PC-9 (cell line): Measurements from ENCODE around the gene FAM227A. TPM values are rescaled to one million over a fixed set of nuclear protein-coding genes. Genes with fewer than 3 reads are reported as not detected.
"Not testable (repeated sequence)": the region's sequence is repeated elsewhere in the genome, so short reads cannot be mapped to it uniquely, and the experiment has no call there.

Source experiments
- BruUV-seq: library from RNA; stranded (reverse); fragments of 400-500 nt; replicated peaks from 2 replicates; lab custom pipeline; 2021; lab: Mats Ljungman, UMichigan
- CTCF ChIA-PET: fragments of 300-600 bp; sonication (Branson Sonifier 250); formaldehyde crosslinking; loops from one replicate; lab custom pipeline; 2022; ENCODE audit warnings: antibody characterized with exemption; lab: Charles Lee
- POLR2A ChIA-PET: fragments of 300-600 bp; sonication (Branson Sonifier 250); formaldehyde crosslinking; loops from one replicate; lab custom pipeline; 2022; ENCODE audit warnings: antibody characterized with exemption; ENCODE audit not compliant: unreplicated experiment; lab: Charles Lee
- DNase-seq, 2 experiments: peaks; one replicate each; pipeline versions ENCODE4 v3.0.0 to v3.0.0-alpha.2; 2015 to 2022; ENCODE audit warnings: mixed read lengths in 1 of 2
- H2AFZ ChIP-seq: fragments of 200-600 bp; sonication (generic); 2 replicates; pipeline ENCODE4 v1.8.1; 2017; ENCODE audit warnings: antibody characterized with exemption
- H3F3A ChIP-seq: fragments of 200-600 bp; sonication (generic); 2 replicates; pipeline ENCODE4 v1.8.1; 2017; ENCODE audit warnings: antibody characterized with exemption, mild to moderate bottlenecking, low read depth; ENCODE audit not compliant: insufficient read depth
- H3K27ac ChIP-seq: fragments of 200-600 bp; sonication (generic); 2 replicates; pipeline ENCODE4 v1.6.1; 2016; ENCODE audit warnings: mixed run types
- H3K27me3 ChIP-seq: fragments of 200-600 bp; sonication (generic); 2 replicates; pipeline ENCODE4 v1.6.1; 2016; ENCODE audit warnings: low read depth, mixed run types; ENCODE audit not compliant: insufficient read depth
- H3K36me3 ChIP-seq: fragments of 200-600 bp; sonication (generic); 2 replicates; pipeline ENCODE4 v1.6.1; 2016; ENCODE audit warnings: low read depth, mixed run types
- H3K4me1 ChIP-seq: fragments of 200-600 bp; sonication (generic); replicated peaks from 2 replicates; pipeline ENCODE4 v1.6.1; 2016; ENCODE audit warnings: mixed run types; ENCODE audit not compliant: insufficient read depth
- H3K4me2 ChIP-seq: fragments of 200-600 bp; sonication (generic); 2 replicates; pipeline ENCODE4 v1.6.1; 2017; ENCODE audit warnings: mixed run types
- H3K4me3 ChIP-seq: fragments of 200-600 bp; sonication (generic); 2 replicates; pipeline ENCODE4 v1.6.1; 2016; ENCODE audit warnings: mixed run types
- H3K79me2 ChIP-seq: fragments of 200-600 bp; sonication (generic); 2 replicates; pipeline ENCODE4 v1.6.1; 2017; ENCODE audit warnings: low read depth, mixed run types
- H3K9me2 ChIP-seq: fragments of 200-600 bp; sonication (generic); 2 replicates; pipeline ENCODE4 v1.8.1; 2017; ENCODE audit warnings: mild to moderate bottlenecking; ENCODE audit not compliant: insufficient read depth
- H3K9me3 ChIP-seq: fragments of 200-600 bp; sonication (generic); 2 replicates; pipeline ENCODE4 v1.8.1; 2016; ENCODE audit warnings: low read depth; ENCODE audit not compliant: insufficient read depth
- H4K20me1 ChIP-seq: fragments of 200-600 bp; sonication (generic); 2 replicates; pipeline ENCODE4 v1.8.1; 2017; ENCODE audit not compliant: insufficient read depth
- CTCF ChIP-seq: fragments of 200-600 bp; sonication (generic); conservative IDR thresholded peaks from 2 replicates; pipeline ENCODE4 v1.6.1; 2017; ENCODE audit warnings: mixed run types, antibody characterized with exemption, mild to moderate bottlenecking, moderate library complexity
- EZH2 ChIP-seq: fragments of 200-600 bp; sonication (generic); IDR thresholded peaks from 2 replicates; pipeline ENCODE4 v1.8.0; 2017; ENCODE audit warnings: antibody characterized with exemption, low read depth
- intact Hi-C: fragments of 100-400 bp; cut with micrococcal nuclease; formaldehyde crosslinking; loops from one replicate; pipeline ENCODE4 v1.10.0; 2022; ENCODE audit not compliant: unreplicated experiment
- total RNA-seq: library from RNA; stranded (reverse); gene quantifications from 2 replicates; pipeline ENCODE4 v1.2.3, GENCODE V29; 2021

Gene FAM227A
- total RNA-seq, 1 experiment from 2014 or later = 9.8 TPM

DNA sequence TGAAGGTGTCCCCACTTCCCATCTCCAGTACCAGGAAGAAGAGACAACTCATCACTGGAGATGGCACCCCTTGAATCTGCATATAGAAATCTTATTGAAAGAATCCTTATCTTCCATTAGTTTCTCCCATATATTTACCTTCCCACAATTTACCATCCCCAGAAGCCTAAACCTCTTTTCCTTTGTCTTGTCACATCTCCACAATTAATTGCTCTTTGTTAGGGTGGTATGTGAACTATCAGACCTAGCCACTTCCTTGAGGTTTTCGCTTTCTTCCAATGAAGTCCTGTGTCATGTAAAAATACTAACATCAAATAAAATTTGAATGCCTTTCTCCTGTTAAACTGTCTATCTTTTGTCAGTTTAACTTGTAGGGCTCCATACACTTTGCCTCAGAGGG is 37.9 kb downstream of the FAM227A start:
- Histone ChIP-seq H3K4me1 (no peaks in the 10 kb centered on the region), H4K20me1 (no peaks in the 10 kb centered on the region), H3K9me2 (no peaks in the 10 kb centered on the region), H3K79me2 (no peaks in the 10 kb centered on the region), H3K36me3 (no peaks in the 10 kb centered on the region), H3K27me3 (no peaks in the 10 kb centered on the region), H3K4me3 (no peak overlapping the region), H3F3A (no peaks in the 10 kb centered on the region), H3K9me3 (no peaks in the 10 kb centered on the region; the same call in 1 of the 2 replicates), H2AFZ (no peak overlapping the region), H3K27ac (no peak overlapping the region), H3K4me2 (no peak overlapping the region)
- POLR2A ChIA-PET = interaction anchor here (0.6 kb wide), 1 partner anchor 719 kb away, joined by 9 read pairs; no protein-coding TSS in a partner anchor
- TF ChIP-seq CTCF = no peak
- intact Hi-C loops = no loop called here
- no peak for DNase-seq
- CTCF ChIA-PET = no interaction called here
- no TSS peak for BruUV-seq

DNA sequence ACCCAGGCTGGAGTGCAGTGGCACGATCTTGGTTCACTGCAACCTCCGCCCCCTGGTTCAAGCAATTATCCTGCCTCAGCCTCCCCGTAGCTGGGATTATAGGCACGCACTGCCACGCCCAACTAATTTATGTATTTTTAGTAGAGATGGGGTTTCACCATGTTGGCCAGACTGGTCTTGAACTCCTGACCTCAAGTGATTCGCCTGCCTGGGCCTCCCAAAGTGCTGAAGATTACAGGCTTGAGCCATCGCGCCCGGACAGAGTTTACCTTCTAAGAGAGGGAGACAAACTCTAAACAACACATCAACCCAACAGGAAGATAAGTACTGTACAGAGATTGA is 41.2 kb downstream of the FAM227A start:
- POLR2A ChIA-PET, H3K27me3 ChIP-seq, H3K9me3 ChIP-seq, H3K4me1 ChIP-seq, H3K36me3 ChIP-seq, H3K79me2 ChIP-seq, DNase-seq, H3K27ac ChIP-seq, H3K4me3 ChIP-seq, H3K9me2 ChIP-seq, BruUV-seq, intact Hi-C loops, H4K20me1 ChIP-seq, H3F3A ChIP-seq, H3K4me2 ChIP-seq, H2AFZ ChIP-seq, CTCF ChIA-PET: not testable (repeated sequence)

GRCh38 chr22:38614332-38615063 is 41.7 kb downstream of the FAM227A start:
- no peaks in the 10 kb centered on the region; the same call in 1 of the 2 replicates for H3K9me3 ChIP-seq
- no peak for DNase-seq
- no peaks in the 10 kb centered on the region for H3K9me2 ChIP-seq
- no peak overlapping the region for H3K4me2 ChIP-seq
- no peak overlapping the region for H3K27ac ChIP-seq
- no peaks in the 10 kb centered on the region for H4K20me1 ChIP-seq
- no TSS peak for BruUV-seq
- ChIA-PET CTCF (interaction anchor here (0.5 kb wide), 1 partner anchor 203 kb away, joined by 7 read pairs; no protein-coding TSS in a partner anchor), POLR2A (interaction anchor here (0.6 to 0.7 kb wide), 2 partner anchors 11 to 23 kb away, joined by 3 to 5 read pairs; no protein-coding TSS in a partner anchor)
- H3K4me3 ChIP-seq = no peak overlapping the region
- H3K79me2 ChIP-seq = no peaks in the 10 kb centered on the region
- no peaks in the 10 kb centered on the region for H3K27me3 ChIP-seq
- TF ChIP-seq CTCF (no peak), EZH2 (no peak)
- intact Hi-C loops = no loop called here
- no peak overlapping the region for H2AFZ ChIP-seq
- H3K36me3 ChIP-seq = no peaks in the 10 kb centered on the region
- no peaks in the 10 kb centered on the region for H3F3A ChIP-seq
- no peaks in the 10 kb centered on the region for H3K4me1 ChIP-seq

DNA sequence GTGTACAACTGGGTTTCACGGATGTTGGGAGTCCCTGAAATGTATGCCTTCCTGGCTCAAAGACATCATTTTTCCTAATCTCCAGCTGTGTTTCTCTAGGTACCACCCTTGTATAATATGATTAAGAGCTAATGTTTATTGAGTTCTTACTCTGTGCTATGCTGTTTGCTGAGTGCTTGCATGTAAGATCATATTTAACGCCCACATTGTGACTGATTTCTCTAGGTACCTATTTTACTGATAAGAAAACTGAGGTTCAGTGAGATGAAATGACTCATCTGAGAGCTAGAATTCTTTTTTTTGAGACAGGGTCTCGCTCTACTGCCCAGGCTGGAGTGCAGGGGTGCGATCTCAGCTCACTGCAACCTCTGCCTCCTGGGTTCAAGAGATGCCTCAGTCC is 42.6 kb downstream of the FAM227A start:
- BruUV-seq = no TSS peak
- TF ChIP-seq EZH2 (no peak), CTCF (no peak)
- POLR2A ChIA-PET = no interaction called here
- intact Hi-C loops = no loop called here
- Histone ChIP-seq H3K27ac (no peak overlapping the region), H2AFZ (no peak overlapping the region), H3K79me2 (no peaks in the 10 kb centered on the region), H3F3A (no peaks in the 10 kb centered on the region), H4K20me1 (no peaks in the 10 kb centered on the region), H3K36me3 (no peaks in the 10 kb centered on the region), H3K4me1 (no peaks in the 10 kb centered on the region), H3K27me3 (no peaks in the 10 kb centered on the region), H3K4me2 (no peak overlapping the region), H3K4me3 (no peak overlapping the region), H3K9me3 (no peaks in the 10 kb centered on the region; the same call in 1 of the 2 replicates), H3K9me2 (no peaks in the 10 kb centered on the region)
- no peak for DNase-seq
- CTCF ChIA-PET = no interaction called here
